Neutrophil (primary cell): ENCODE results near the gene ABCG1.
"Not testable (repeated sequence)": the region's sequence is repeated elsewhere in the genome, so short reads cannot be mapped to it uniquely, and the experiment has no call there.

ENCODE experiments used
- H3K27ac ChIP-seq: fragments of 200-600 bp; sonication (generic); 2 replicates; pipeline ENCODE4 v1.5.1; 2016; ENCODE audit warnings: mild to moderate bottlenecking, moderate library complexity
- H3K27me3 ChIP-seq: fragments of 200-600 bp; sonication (generic); 2 replicates; pipeline ENCODE4 v1.6.0; 2016; ENCODE audit warnings: mild to moderate bottlenecking
- H3K36me3 ChIP-seq: fragments of 200-600 bp; sonication (generic); 2 replicates; pipeline ENCODE4 v1.5.1; 2017
- H3K4me1 ChIP-seq, 2 experiments: fragments of 200-600 bp in 1 of 2; sonication (generic) in 1 of 2; 1 replicate in 1 of 2; 2 replicates in 1 of 2; pipeline versions ENCODE4 v1.5.1 to v1.6.1; 2013 to 2016; ENCODE audit warnings: low read depth in 1 of 2, low read length in 1 of 2, mild to moderate bottlenecking in 1 of 2, moderate library complexity in 1 of 2; ENCODE audit not compliant: control insufficient read depth in 1 of 2, insufficient read depth in 1 of 2
- H3K4me3 ChIP-seq, 2 experiments: fragments of 200-600 bp in 1 of 2; sonication (generic) in 1 of 2; 1 replicate in 1 of 2; 2 replicates in 1 of 2; pipeline ENCODE4 v1.5.1; 2013 to 2016; ENCODE audit warnings: low read depth in 1 of 2, low read length in 1 of 2, mild to moderate bottlenecking in 1 of 2, moderate library complexity in 1 of 2
- H3K9me3 ChIP-seq: fragments of 200-600 bp; sonication (generic); 2 replicates; pipeline ENCODE4 v1.5.1; 2016
- TF ChIP-seq, protein P1 (sequence below): fragments of 200-600 bp; sonication (generic); IDR thresholded peaks from 2 replicates; pipeline ENCODE4 v1.5.1; 2016; ENCODE audit warnings: antibody characterized with exemption

The ABCG1 gene

GRCh38 chr21:42290505-42290904, 71.6 kb downstream of the ABCG1 start:
- no peaks in the 10 kb centered on the region for H3K9me3 ChIP-seq
- H3K27ac ChIP-seq = peak overlapping the region; percentile 64
- H3K4me1 ChIP-seq = peaks cover 11 to 12% of the 10 kb centered on the region in 2 experiments
- no peak overlapping the region for H3K4me3 ChIP-seq
- H3K27me3 ChIP-seq = no peaks in the 10 kb centered on the region
- H3K36me3 ChIP-seq = peaks cover 92% of the 10 kb centered on the region
- TF ChIP-seq, protein P1, sequence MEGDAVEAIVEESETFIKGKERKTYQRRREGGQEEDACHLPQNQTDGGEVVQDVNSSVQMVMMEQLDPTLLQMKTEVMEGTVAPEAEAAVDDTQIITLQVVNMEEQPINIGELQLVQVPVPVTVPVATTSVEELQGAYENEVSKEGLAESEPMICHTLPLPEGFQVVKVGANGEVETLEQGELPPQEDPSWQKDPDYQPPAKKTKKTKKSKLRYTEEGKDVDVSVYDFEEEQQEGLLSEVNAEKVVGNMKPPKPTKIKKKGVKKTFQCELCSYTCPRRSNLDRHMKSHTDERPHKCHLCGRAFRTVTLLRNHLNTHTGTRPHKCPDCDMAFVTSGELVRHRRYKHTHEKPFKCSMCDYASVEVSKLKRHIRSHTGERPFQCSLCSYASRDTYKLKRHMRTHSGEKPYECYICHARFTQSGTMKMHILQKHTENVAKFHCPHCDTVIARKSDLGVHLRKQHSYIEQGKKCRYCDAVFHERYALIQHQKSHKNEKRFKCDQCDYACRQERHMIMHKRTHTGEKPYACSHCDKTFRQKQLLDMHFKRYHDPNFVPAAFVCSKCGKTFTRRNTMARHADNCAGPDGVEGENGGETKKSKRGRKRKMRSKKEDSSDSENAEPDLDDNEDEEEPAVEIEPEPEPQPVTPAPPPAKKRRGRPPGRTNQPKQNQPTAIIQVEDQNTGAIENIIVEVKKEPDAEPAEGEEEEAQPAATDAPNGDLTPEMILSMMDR = no peak

DNA sequence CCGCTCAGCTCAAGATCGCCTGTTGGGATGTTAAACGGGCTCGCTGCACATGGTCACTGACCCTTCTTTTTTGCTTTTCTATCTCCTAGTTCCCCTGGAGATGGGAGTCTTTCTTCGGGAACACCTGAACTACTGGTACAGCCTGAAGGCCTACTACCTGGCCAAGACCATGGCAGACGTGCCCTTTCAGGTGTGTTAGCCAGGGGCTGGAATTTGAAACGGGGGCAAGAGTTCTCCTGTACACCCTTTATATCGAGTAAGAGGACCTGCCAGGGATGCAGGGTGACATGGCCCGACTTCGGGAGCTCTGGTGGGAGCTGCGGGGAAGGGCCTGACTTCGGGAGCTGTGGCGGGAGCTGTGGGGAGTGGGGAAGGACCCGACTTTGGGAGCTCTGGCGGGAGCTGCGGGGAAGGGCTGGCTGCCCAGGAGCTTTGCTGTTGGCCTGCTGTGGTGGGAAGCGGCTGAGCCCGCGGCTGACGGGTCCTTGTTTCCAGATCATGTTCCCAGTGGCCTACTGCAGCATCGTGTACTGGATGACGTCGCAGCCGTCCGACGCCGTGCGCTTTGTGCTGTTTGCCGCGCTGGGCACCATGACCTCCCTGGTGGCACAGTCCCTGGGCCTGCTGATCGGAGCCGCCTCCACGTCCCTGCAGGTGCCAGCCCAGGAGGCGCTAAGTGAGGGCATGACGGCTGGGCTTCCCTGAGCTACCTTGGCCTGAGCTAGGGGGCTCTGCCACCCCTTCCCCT, 72.2 kb downstream of the ABCG1 start:
- Histone ChIP-seq H3K27me3 (no peaks in the 10 kb centered on the region), H3K27ac (peak overlapping the region; percentile 64), H3K4me3 (no peak overlapping the region), H3K4me1 (peaks cover 11 to 12% of the 10 kb centered on the region in 2 experiments), H3K36me3 (peaks cover 92% of the 10 kb centered on the region), H3K9me3 (no peaks in the 10 kb centered on the region)
- TF ChIP-seq, protein P1 = no peak

DNA sequence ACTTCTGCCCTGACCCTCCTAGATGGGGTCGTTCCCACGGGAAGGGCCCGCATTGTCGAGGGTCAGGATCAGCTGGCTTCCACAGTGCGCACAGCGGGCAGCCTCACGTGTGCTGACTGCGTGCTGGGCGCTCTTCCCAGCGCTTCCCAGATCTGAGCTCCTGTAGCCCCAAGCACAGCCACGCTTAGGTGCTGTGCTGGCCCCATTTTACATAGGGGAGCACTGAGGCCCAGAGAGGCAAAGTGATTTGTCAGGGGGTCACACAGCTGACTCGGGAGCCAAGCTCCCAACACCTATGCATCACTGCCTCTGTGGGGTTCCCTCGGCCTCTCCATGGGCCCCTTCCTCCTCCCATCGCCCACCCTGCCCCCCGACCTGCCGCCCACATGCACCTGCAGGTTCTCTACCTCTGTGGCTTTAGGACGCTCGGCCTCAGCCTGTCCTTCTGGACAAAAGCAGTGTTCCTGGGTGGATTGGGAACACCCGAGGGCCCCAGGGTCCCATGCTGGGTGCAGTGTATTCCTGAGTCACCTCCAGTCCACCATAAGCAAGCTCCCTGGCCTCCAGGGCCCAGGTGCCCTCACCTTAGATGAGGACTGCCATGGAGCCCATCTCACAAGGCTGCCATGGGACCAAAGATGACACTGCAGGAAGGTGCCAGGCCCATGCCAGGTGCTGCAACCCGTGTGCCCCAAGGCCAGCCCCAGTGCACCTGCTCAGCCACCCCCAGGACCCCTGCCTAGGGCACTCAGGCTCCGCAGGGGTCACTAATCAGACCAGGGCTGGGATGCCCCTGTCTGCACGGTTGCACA, 73.0 kb downstream of the ABCG1 start:
- H3K36me3 ChIP-seq = peaks cover 92% of the 10 kb centered on the region
- no peak overlapping the region for H3K4me3 ChIP-seq
- H3K9me3 ChIP-seq = no peaks in the 10 kb centered on the region
- TF ChIP-seq, protein P1 = no peak
- peaks cover 11 to 12% of the 10 kb centered on the region in 2 experiments for H3K4me1 ChIP-seq
- peak overlapping the region; percentile 25 for H3K27ac ChIP-seq
- no peaks in the 10 kb centered on the region for H3K27me3 ChIP-seq

GRCh38 chr21:42292563-42293142, 73.7 kb downstream of the ABCG1 start:
- H3K9me3 ChIP-seq, H3K27ac ChIP-seq, H3K27me3 ChIP-seq, H3K4me3 ChIP-seq: not testable (repeated sequence)
- peaks cover 91% of the 10 kb centered on the region for H3K36me3 ChIP-seq
- H3K4me1 ChIP-seq = peaks cover 11 to 12% of the 10 kb centered on the region in 2 experiments

GRCh38 chr21:42293649-42294272, 74.8 kb downstream of the ABCG1 start:
- Histone ChIP-seq H3K27ac (no peak overlapping the region), H3K9me3 (no peaks in the 10 kb centered on the region), H3K36me3 (peaks cover 84% of the 10 kb centered on the region), H3K4me1 (peaks cover 11 to 12% of the 10 kb centered on the region in 2 experiments), H3K27me3 (no peaks in the 10 kb centered on the region), H3K4me3 (no peak overlapping the region)
- TF ChIP-seq, protein P1 = no peak
